ENCODE data around the gene N4BP3.
A peak's percentile ranks its signal among the peaks of the same experiment; 100 is the strongest.

DNA sequence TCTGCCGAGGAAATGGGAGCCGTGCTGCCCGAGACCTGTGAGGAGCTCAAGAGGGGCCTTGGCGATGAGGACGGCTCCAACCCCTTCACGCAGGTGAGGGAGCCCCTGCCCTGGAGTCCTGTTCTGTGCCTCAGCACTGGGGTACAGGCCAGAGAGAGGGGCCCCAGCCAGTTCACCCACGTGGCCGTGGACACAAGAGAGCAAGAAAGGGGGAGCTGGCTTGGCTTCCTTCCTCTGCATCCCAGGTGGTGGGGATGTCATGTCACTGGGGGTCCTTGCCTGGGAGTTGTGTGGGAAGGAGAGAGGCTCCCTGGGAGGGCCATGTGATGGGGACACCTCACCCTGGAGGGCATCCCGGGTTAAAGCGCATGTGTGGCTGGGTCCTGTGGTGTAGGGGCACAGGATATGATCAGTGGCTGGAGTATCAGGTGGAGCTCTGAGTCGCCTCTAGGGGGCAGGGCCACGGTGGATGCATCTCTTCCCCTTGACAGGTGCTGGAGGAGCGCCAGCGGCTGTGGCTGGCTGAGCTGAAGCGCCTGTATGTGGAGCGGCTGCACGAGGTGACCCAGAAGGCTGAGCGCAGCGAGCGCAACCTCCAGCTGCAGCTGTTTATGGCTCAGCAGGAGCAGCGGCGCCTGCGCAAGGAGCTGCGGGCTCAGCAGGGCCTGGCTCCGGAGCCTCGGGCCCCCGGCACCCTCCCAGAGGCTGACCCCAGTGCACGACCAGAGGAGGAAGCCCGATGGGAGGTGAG, 7.5 kb downstream of the N4BP3 start:
- TF ChIP-seq, protein P1, sequence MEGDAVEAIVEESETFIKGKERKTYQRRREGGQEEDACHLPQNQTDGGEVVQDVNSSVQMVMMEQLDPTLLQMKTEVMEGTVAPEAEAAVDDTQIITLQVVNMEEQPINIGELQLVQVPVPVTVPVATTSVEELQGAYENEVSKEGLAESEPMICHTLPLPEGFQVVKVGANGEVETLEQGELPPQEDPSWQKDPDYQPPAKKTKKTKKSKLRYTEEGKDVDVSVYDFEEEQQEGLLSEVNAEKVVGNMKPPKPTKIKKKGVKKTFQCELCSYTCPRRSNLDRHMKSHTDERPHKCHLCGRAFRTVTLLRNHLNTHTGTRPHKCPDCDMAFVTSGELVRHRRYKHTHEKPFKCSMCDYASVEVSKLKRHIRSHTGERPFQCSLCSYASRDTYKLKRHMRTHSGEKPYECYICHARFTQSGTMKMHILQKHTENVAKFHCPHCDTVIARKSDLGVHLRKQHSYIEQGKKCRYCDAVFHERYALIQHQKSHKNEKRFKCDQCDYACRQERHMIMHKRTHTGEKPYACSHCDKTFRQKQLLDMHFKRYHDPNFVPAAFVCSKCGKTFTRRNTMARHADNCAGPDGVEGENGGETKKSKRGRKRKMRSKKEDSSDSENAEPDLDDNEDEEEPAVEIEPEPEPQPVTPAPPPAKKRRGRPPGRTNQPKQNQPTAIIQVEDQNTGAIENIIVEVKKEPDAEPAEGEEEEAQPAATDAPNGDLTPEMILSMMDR (IDR thresholded peaks at IDR 0.05), result peak; percentile 22 to 73 (median 59)
- TF ChIP-seq POLR2AphosphoS5 (IDR thresholded peaks at IDR 0.05), result peak; percentile 83
